Stimulated activated naive CD8-positive, alpha-beta T cell treated with anti-CD3 and anti-CD28 coated beads, Interleukin-15, Interleukin-2, amounts not matched to agents 100 ng/mL and 50 ng/mL, for 24 hours (primary cell): Measurements from ENCODE around the gene ATP11C.

Source experiments
- H3K27ac Mint-ChIP-seq: one replicate; pipeline ENCODE4 v1.8.0; 2021; ENCODE audit warnings: mild to moderate bottlenecking, mixed read lengths
- H3K27me3 Mint-ChIP-seq: one replicate; pipeline ENCODE4 v1.8.0; 2021; ENCODE audit warnings: mixed read lengths
- H3K36me3 Mint-ChIP-seq: one replicate; pipeline ENCODE4 v1.8.0; 2021; ENCODE audit warnings: low read depth, mixed read lengths
- H3K4me1 Mint-ChIP-seq: one replicate; pipeline ENCODE4 v1.8.0; 2021; ENCODE audit warnings: low read depth, mixed read lengths
- H3K4me3 Mint-ChIP-seq: one replicate; pipeline ENCODE4 v1.8.0; 2021; ENCODE audit warnings: mild to moderate bottlenecking, mixed read lengths
- H3K9me3 Mint-ChIP-seq: one replicate; pipeline ENCODE4 v1.8.0; 2021; ENCODE audit warnings: mixed read lengths

Gene ATP11C

GRCh38 chrX:139766545-139766983 is 166.3 kb downstream of the ATP11C start:
- Mint-ChIP-seq H3K27me3 (no peaks in the 10 kb centered on the region), H3K36me3 (peaks cover 13% of the 10 kb centered on the region), H3K4me1 (no peaks in the 10 kb centered on the region), H3K4me3 (no peak overlapping the region), H3K27ac (no peak overlapping the region), H3K9me3 (no peaks in the 10 kb centered on the region)

- no peak overlapping the region for H3K4me3 Mint-ChIP-seq
- H3K27me3 Mint-ChIP-seq = no peaks in the 10 kb centered on the region
- no peaks in the 10 kb centered on the region for H3K4me1 Mint-ChIP-seq
- H3K36me3 Mint-ChIP-seq = peaks cover 10% of the 10 kb centered on the region
- no peak overlapping the region for H3K27ac Mint-ChIP-seq
- no peaks in the 10 kb centered on the region for H3K9me3 Mint-ChIP-seq
These were observed 170.3 kb downstream of the ATP11C start for GRCh38 chrX:139762400-139763183.

- no peak overlapping the region for H3K4me3 Mint-ChIP-seq
These were observed 173.2 kb downstream of the ATP11C start for GRCh38 chrX:139759637-139760036.

GRCh38 chrX:139758809-139759208 is 174.0 kb downstream of the ATP11C start:
- H3K27ac Mint-ChIP-seq = no peak overlapping the region
- H3K9me3 Mint-ChIP-seq = peaks cover 3% of the 10 kb centered on the region
- H3K27me3 Mint-ChIP-seq = no peaks in the 10 kb centered on the region
- no peaks in the 10 kb centered on the region for H3K4me1 Mint-ChIP-seq
- no peak overlapping the region for H3K4me3 Mint-ChIP-seq
- peaks cover 44% of the 10 kb centered on the region for H3K36me3 Mint-ChIP-seq

More at GRCh38 chrX:139759637-139760036, 173.2 kb downstream of the ATP11C start:
- no peaks in the 10 kb centered on the region for H3K4me1 Mint-ChIP-seq
- H3K9me3 Mint-ChIP-seq = peaks cover 3% of the 10 kb centered on the region
- H3K27me3 Mint-ChIP-seq = no peaks in the 10 kb centered on the region
- H3K36me3 Mint-ChIP-seq = peaks cover 36% of the 10 kb centered on the region
- no peak overlapping the region for H3K27ac Mint-ChIP-seq

GRCh38 chrX:139758250-139758649 is 174.6 kb downstream of the ATP11C start:
- peaks cover 50% of the 10 kb centered on the region for H3K36me3 Mint-ChIP-seq
- no peaks in the 10 kb centered on the region for H3K4me1 Mint-ChIP-seq
- no peak overlapping the region for H3K4me3 Mint-ChIP-seq
- H3K27me3 Mint-ChIP-seq = no peaks in the 10 kb centered on the region
- H3K27ac Mint-ChIP-seq = no peak overlapping the region
- H3K9me3 Mint-ChIP-seq = peaks cover 3% of the 10 kb centered on the region

- Mint-ChIP-seq H3K27ac (no peak overlapping the region), H3K4me3 (no peak overlapping the region), H3K4me1 (no peaks in the 10 kb centered on the region), H3K27me3 (no peaks in the 10 kb centered on the region), H3K36me3 (peaks cover 58% of the 10 kb centered on the region), H3K9me3 (peaks cover 3% of the 10 kb centered on the region)
These were observed 181.8 kb downstream of the ATP11C start for GRCh38 chrX:139751053-139751452.

GRCh38 chrX:139750390-139750789 is 182.5 kb downstream of the ATP11C start:
- Mint-ChIP-seq H3K27me3 (no peaks in the 10 kb centered on the region), H3K36me3 (peaks cover 51% of the 10 kb centered on the region), H3K9me3 (no peaks in the 10 kb centered on the region), H3K27ac (no peak overlapping the region), H3K4me1 (no peaks in the 10 kb centered on the region), H3K4me3 (no peak overlapping the region)

- H3K36me3 Mint-ChIP-seq = peaks cover 34% of the 10 kb centered on the region
- no peak overlapping the region for H3K27ac Mint-ChIP-seq
- peaks cover 12% of the 10 kb centered on the region for H3K4me1 Mint-ChIP-seq
- H3K4me3 Mint-ChIP-seq = no peak overlapping the region
- no peaks in the 10 kb centered on the region for H3K27me3 Mint-ChIP-seq
- H3K9me3 Mint-ChIP-seq = no peaks in the 10 kb centered on the region
These were observed 193.7 kb downstream of the ATP11C start for GRCh38 chrX:139739138-139739537.

GRCh38 chrX:139738581-139738980 is 194.3 kb downstream of the ATP11C start:
- peaks cover 34% of the 10 kb centered on the region for H3K36me3 Mint-ChIP-seq
- no peaks in the 10 kb centered on the region for H3K27me3 Mint-ChIP-seq
- H3K4me1 Mint-ChIP-seq = peaks cover 12% of the 10 kb centered on the region
- H3K4me3 Mint-ChIP-seq = no peak overlapping the region
- H3K9me3 Mint-ChIP-seq = no peaks in the 10 kb centered on the region
- no peak overlapping the region for H3K27ac Mint-ChIP-seq

- H3K4me1 Mint-ChIP-seq = peaks cover 12% of the 10 kb centered on the region
- no peak overlapping the region for H3K27ac Mint-ChIP-seq
These were observed 196.7 kb downstream of the ATP11C start for GRCh38 chrX:139736151-139736550.

GRCh38 chrX:139734996-139735395 is 197.9 kb downstream of the ATP11C start:
- H3K36me3 Mint-ChIP-seq = peaks cover 23% of the 10 kb centered on the region

More at GRCh38 chrX:139736151-139736550, 196.7 kb downstream of the ATP11C start:
- no peaks in the 10 kb centered on the region for H3K9me3 Mint-ChIP-seq
- H3K4me3 Mint-ChIP-seq = no peak overlapping the region
- H3K36me3 Mint-ChIP-seq = peaks cover 32% of the 10 kb centered on the region
- H3K27me3 Mint-ChIP-seq = no peaks in the 10 kb centered on the region

GRCh38 chrX:139725720-139726119 is 207.1 kb downstream of the ATP11C start:
- Mint-ChIP-seq H3K4me1 (no peaks in the 10 kb centered on the region), H3K36me3 (peaks cover 17% of the 10 kb centered on the region), H3K9me3 (no peaks in the 10 kb centered on the region), H3K27ac (no peak overlapping the region), H3K4me3 (no peak overlapping the region), H3K27me3 (no peaks in the 10 kb centered on the region)

More at GRCh38 chrX:139734996-139735395, 197.9 kb downstream of the ATP11C start:
- Mint-ChIP-seq H3K9me3 (no peaks in the 10 kb centered on the region), H3K4me1 (peaks cover 9% of the 10 kb centered on the region), H3K27ac (no peak overlapping the region), H3K27me3 (no peaks in the 10 kb centered on the region), H3K4me3 (no peak overlapping the region)

GRCh38 chrX:139724626-139725025 is 208.2 kb downstream of the ATP11C start:
- Mint-ChIP-seq H3K4me1 (no peaks in the 10 kb centered on the region), H3K36me3 (peaks cover 16% of the 10 kb centered on the region), H3K27ac (no peak overlapping the region), H3K4me3 (no peak overlapping the region), H3K27me3 (no peaks in the 10 kb centered on the region), H3K9me3 (no peaks in the 10 kb centered on the region)

GRCh38 chrX:139720979-139721378 is 211.9 kb downstream of the ATP11C start:
- no peak overlapping the region for H3K4me3 Mint-ChIP-seq
- no peaks in the 10 kb centered on the region for H3K27me3 Mint-ChIP-seq
- H3K36me3 Mint-ChIP-seq = peaks cover 7% of the 10 kb centered on the region
- no peak overlapping the region for H3K27ac Mint-ChIP-seq
- H3K9me3 Mint-ChIP-seq = no peaks in the 10 kb centered on the region
- no peaks in the 10 kb centered on the region for H3K4me1 Mint-ChIP-seq

GRCh38 chrX:139720136-139720535 is 212.7 kb downstream of the ATP11C start:
- Mint-ChIP-seq H3K4me3 (no peak overlapping the region), H3K36me3 (peaks cover 7% of the 10 kb centered on the region), H3K9me3 (no peaks in the 10 kb centered on the region), H3K27me3 (no peaks in the 10 kb centered on the region), H3K27ac (no peak overlapping the region), H3K4me1 (no peaks in the 10 kb centered on the region)

- Mint-ChIP-seq H3K4me1 (no peaks in the 10 kb centered on the region), H3K27me3 (no peaks in the 10 kb centered on the region), H3K4me3 (no peak within 1 kb of the TSS), H3K9me3 (no peaks in the 10 kb centered on the region), H3K36me3 (peaks cover 4% of the 10 kb centered on the region), H3K27ac (no peak within 1 kb of the TSS)
These were observed 224.8 kb downstream of the ATP11C start, which contains the start of gene MCF2 for GRCh38 chrX:139708067-139708466. MCF2 (minus strand) TSS chrX:139708167; CDS start chrX:139651744, 56,423 bp downstream.
